ENCODE data around the gene CD1B. TPM values are rescaled to one million over a fixed set of nuclear protein-coding genes. Genes with fewer than 3 reads are reported as not detected.
"Not testable (repeated sequence)": the region's sequence is repeated elsewhere in the genome, so short reads cannot be mapped to it uniquely, and the experiment has no call there.

Gene CD1B
- total RNA-seq, 2 experiments from 2014 or later = not detected

DNA sequence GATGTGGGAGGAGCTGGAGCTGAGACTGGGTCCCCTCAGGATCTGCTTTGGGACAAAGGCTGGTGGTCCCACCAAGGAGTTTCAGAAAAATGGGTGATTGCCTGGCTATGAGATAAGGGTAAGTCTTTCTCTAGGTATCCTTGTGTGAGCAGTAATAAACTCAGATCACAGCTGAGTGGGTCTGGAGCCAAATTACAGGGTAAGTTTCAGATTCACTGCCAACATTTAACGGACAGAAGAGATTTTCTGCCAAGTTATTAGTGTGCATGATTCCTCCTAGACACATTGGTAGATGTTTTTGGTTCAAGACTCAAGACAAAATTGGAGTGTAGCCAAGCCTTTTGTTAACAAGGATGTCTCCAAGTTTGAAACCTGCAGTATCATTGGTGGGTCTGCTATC, 7.5 kb downstream of the CD1B start:
- CTCF ChIA-PET = no interaction called here
- H3K27ac Mint-ChIP-seq = no peak overlapping the region
- no peak for DNase-seq
- no peak overlapping the region for H3K4me3 Mint-ChIP-seq
- ATAC-seq = no peak
- peaks cover 3% of the 10 kb centered on the region for H3K9me3 Mint-ChIP-seq (ENCODE audit: insufficient read depth)
- POLR2A ChIA-PET = no interaction called here
- H3K36me3 Mint-ChIP-seq (ENCODE audit: low read depth) = no peaks in the 10 kb centered on the region
- H3K27me3 Mint-ChIP-seq (ENCODE audit: low read depth) = no peaks in the 10 kb centered on the region
- H3K4me1 Mint-ChIP-seq (ENCODE audit: low read depth) = no peaks in the 10 kb centered on the region

DNA sequence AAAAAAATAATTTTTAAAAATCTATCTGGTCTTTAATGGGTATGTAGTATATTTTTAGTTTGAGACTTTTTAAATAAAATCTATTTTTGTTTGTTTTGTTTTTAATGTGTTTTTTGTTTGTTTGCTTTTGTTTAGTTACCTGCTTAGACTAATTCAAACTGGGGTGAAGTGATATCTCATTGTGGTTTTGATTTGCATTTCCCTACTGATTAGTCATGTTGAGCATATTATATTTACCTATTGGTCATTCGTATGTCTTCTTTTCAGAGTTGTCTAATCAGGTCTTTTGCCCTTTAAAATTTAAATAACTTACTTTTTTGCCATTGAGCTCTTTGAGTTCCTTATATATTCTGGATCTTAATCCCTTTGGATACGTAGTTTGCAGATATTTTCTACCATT, 20.3 kb downstream of the CD1B start:
- ChIA-PET POLR2A (no interaction called here), CTCF (no interaction called here)
- Mint-ChIP-seq H3K27me3 (ENCODE audit: low read depth) (peaks cover 7% of the 10 kb centered on the region), H3K9me3 (ENCODE audit: insufficient read depth) (peaks cover 12% of the 10 kb centered on the region), H3K27ac (no peak overlapping the region), H3K4me3 (no peak overlapping the region), H3K4me1 (ENCODE audit: low read depth) (no peaks in the 10 kb centered on the region), H3K36me3 (ENCODE audit: low read depth) (no peaks in the 10 kb centered on the region)
- ATAC-seq = no peak
- DNase-seq = no peak

DNA sequence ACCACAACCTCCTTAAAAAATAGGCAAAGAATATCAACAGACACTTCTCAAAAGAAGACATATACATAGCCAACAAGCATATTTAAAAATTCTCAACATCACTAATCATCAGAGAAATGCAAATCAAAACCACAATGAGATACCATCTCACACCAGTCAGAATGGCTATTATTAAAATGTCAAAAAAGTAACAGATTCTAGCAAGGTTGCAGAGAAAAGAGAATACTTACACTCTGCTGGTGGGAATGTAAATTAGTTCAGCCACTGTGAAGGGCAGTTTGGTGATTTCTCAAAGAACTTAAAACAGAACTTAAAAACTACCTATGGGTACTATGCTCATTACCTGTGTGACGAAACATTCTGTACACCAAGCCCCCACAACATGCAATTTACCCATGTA, 20.7 kb downstream of the CD1B start:
- Mint-ChIP-seq H3K27ac (no peak overlapping the region), H3K36me3 (ENCODE audit: low read depth) (no peaks in the 10 kb centered on the region), H3K4me3 (no peak overlapping the region), H3K4me1 (ENCODE audit: low read depth) (no peaks in the 10 kb centered on the region), H3K27me3 (ENCODE audit: low read depth) (peaks cover 7% of the 10 kb centered on the region), H3K9me3 (ENCODE audit: insufficient read depth) (peaks cover 12% of the 10 kb centered on the region)
- no peak for ATAC-seq
- ChIA-PET POLR2A (no interaction called here), CTCF (no interaction called here)
- DNase-seq = no peak

DNA sequence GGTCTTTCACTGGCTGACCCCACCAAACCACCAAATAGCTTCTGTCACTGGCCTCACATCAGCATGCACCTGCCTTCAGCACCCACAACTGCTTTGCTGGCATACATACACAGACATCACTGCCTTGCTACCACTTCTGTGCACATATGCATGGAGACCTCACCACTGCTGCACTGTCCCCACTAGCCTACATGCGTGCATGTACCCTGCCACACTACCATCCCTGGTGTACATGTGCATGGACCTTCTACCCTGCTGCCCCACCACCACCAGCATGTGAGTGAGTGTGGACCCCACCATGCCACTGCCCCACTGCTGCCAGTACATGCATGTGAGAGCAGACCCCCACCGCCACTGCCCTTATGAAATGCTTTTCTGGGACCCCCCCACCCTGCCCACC, 35.5 kb downstream of the CD1B start:
- Mint-ChIP-seq H3K4me1 (ENCODE audit: low read depth) (no peaks in the 10 kb centered on the region), H3K9me3 (ENCODE audit: insufficient read depth) (peaks cover 5% of the 10 kb centered on the region), H3K4me3 (no peak overlapping the region), H3K27ac (no peak overlapping the region), H3K27me3 (ENCODE audit: low read depth) (peaks cover 3% of the 10 kb centered on the region), H3K36me3 (ENCODE audit: low read depth) (no peaks in the 10 kb centered on the region)
- CTCF ChIA-PET = no interaction called here
- DNase-seq (no peak), ATAC-seq (no peak)
- POLR2A ChIA-PET = no interaction called here

DNA sequence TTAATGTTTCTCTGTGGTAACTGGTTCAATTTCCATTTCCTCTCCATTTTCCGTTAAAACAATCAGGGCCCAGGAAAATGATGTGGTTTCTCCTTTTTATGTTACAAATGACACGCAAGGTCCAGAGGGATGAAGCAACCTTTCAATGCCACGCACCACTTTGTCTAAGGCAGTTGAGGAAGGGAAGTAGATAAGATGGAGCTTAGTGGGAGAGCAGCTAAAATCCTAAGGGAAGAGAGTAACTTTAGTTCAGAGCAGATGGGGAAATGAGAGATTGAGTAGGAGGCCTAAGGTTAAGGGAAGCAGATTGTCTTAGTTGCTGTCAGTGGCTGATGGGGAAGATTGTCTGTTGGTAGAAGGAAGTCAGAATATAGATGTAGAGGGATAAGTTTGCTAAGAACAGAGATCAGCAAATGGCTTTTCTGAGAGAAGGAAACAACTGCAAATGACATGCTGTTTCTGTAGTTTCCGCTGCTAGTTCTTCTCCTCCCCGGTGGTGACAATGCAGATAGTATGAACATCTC, 40.9 kb downstream of the CD1B start:
- ChIA-PET CTCF (no interaction called here), POLR2A (no interaction called here)
- DNase-seq = no peak
- H3K27me3 Mint-ChIP-seq (ENCODE audit: low read depth) = peaks cover 5% of the 10 kb centered on the region
- no peak overlapping the region for H3K4me3 Mint-ChIP-seq
- no peaks in the 10 kb centered on the region for H3K9me3 Mint-ChIP-seq (ENCODE audit: insufficient read depth)
- H3K27ac Mint-ChIP-seq = no peak overlapping the region
- no peak for ATAC-seq
- H3K4me1 Mint-ChIP-seq (ENCODE audit: low read depth) = peaks cover 16% of the 10 kb centered on the region
- H3K36me3 Mint-ChIP-seq (ENCODE audit: low read depth) = no peaks in the 10 kb centered on the region

DNA sequence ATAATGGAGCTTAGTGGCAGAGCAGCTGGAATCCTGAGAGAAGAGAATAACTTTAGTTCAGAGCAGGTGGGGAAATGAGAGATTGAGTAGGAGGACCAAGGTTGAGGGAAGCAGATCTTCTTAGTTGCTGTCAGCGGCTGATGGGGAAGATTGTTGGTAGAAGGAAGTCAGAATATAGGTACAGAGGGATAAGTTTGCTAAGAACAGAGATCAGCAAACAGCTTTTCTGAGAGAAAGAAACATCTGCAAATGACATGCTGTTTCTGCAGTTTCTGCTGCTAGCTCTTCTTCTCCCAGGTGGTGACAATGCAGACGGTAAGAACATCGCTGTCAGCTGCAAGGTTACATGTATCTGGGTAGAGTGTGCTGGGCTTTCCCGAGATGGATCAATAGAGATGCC, 41.5 kb downstream of the CD1B start, which contains the start of gene CD1C:
CD1C (plus strand) TSS at position 113 of the 400 bp plus-strand sequence; CDS start at position 255, 142 bp downstream.
- H3K4me1 Mint-ChIP-seq (ENCODE audit: low read depth) = peaks cover 19% of the 10 kb centered on the region
- H3K4me3 Mint-ChIP-seq = no peak within 1 kb of the TSS
- DNase-seq (no peak), ATAC-seq (no peak)
- no peaks in the 10 kb centered on the region for H3K9me3 Mint-ChIP-seq (ENCODE audit: insufficient read depth)
- no peaks in the 10 kb centered on the region for H3K36me3 Mint-ChIP-seq (ENCODE audit: low read depth)
- H3K27ac Mint-ChIP-seq = no peak within 1 kb of the TSS
- ChIA-PET CTCF (no interaction called here), POLR2A (no interaction called here)
- peaks cover 5% of the 10 kb centered on the region for H3K27me3 Mint-ChIP-seq (ENCODE audit: low read depth)

DNA sequence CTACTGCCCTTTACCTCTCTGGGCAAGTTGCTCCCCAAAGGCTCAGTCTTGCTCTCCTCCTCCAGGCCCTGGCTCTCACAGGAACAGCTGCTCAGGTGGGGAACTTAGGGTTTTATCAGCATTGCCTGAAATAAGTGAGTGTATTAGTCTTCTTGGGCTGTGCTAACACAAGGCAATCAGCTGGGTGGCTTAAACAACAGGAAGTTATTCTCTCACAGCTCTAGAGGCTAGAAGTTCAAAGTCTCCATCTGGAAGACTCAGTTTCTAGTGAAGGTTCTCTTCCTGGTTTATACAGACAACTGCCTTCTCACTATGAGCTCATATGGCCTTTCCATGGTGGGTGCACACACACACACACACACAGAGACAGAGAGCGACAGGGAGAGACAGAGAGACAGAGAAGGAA, 44.4 kb downstream of the CD1B start:
- Mint-ChIP-seq H3K36me3 (ENCODE audit: low read depth) (no peaks in the 10 kb centered on the region), H3K27me3 (ENCODE audit: low read depth) (peaks cover 12% of the 10 kb centered on the region), H3K27ac (no peak overlapping the region), H3K9me3 (ENCODE audit: insufficient read depth) (no peaks in the 10 kb centered on the region), H3K4me3 (no peak overlapping the region), H3K4me1 (ENCODE audit: low read depth) (peaks cover 25% of the 10 kb centered on the region)
- ChIA-PET POLR2A (no interaction called here), CTCF (no interaction called here)
- no peak for ATAC-seq
- no peak for DNase-seq

DNA sequence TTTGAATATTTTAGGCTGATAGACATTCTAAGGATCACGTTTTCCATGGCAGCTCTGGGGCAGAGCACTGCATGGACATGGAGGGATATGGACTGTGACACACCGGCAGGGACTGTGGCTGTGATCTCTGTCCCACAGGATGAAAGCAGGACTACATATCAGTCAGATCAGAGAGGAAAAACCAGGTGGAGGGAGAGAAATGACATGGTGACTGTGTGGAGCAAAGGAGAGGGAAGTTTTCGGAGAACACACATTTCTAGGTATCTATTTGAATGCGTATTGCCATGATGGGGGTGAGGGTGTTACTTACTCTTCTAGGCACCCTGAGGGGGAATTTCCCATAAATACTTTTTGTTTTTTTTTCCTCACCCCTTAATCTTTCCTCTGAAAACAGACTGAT, 44.8 kb downstream of the CD1B start:
- H3K4me1 Mint-ChIP-seq (ENCODE audit: low read depth) = peaks cover 25% of the 10 kb centered on the region
- H3K9me3 Mint-ChIP-seq (ENCODE audit: insufficient read depth) = no peaks in the 10 kb centered on the region
- CTCF ChIA-PET = no interaction called here
- no peak for DNase-seq
- H3K36me3 Mint-ChIP-seq (ENCODE audit: low read depth) = no peaks in the 10 kb centered on the region
- H3K27ac Mint-ChIP-seq = peak overlapping the region; percentile 19
- POLR2A ChIA-PET = no interaction called here
- ATAC-seq = no peak
- H3K27me3 Mint-ChIP-seq (ENCODE audit: low read depth) = peaks cover 13% of the 10 kb centered on the region
- H3K4me3 Mint-ChIP-seq = no peak overlapping the region

DNA sequence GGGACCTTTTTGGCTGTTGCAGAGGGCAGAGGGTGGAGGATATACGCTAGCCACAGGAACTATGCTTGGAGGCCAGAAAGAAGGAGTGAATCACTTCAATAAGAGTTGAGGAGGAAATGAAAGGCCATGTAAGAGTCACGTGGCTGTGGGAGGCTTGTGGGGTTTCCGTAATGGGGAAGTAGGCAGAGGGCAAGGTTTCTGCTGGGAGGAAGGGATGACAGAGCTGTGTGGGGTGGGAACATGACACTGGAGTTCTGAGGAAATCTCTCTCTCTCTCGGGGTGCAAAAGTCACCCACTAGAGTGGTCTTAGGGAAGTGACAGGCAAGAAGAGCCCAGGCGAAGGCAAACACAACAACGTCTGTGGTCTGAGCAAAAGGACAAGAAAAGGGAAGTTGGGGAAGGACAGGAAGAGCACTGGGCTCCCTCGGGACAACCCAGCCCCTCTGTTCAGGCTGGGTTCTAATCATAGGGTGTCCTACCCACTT, 45.5 kb downstream of the CD1B start:
- ChIA-PET CTCF (interaction anchor here (0.7 kb wide), 1 partner anchor 40 kb away, joined by 3 read pairs; no protein-coding TSS in a partner anchor), POLR2A (no interaction called here)
- ATAC-seq (peak; percentile 57), DNase-seq (peak; percentile 40)
- H3K27ac Mint-ChIP-seq = peak overlapping the region; percentile 72
- peaks cover 4% of the 10 kb centered on the region for H3K9me3 Mint-ChIP-seq (ENCODE audit: insufficient read depth)
- H3K36me3 Mint-ChIP-seq (ENCODE audit: low read depth) = no peaks in the 10 kb centered on the region
- H3K4me1 Mint-ChIP-seq (ENCODE audit: low read depth) = peaks cover 25% of the 10 kb centered on the region
- peak overlapping the region; percentile 33 for H3K4me3 Mint-ChIP-seq
- H3K27me3 Mint-ChIP-seq (ENCODE audit: low read depth) = peaks cover 14% of the 10 kb centered on the region

DNA sequence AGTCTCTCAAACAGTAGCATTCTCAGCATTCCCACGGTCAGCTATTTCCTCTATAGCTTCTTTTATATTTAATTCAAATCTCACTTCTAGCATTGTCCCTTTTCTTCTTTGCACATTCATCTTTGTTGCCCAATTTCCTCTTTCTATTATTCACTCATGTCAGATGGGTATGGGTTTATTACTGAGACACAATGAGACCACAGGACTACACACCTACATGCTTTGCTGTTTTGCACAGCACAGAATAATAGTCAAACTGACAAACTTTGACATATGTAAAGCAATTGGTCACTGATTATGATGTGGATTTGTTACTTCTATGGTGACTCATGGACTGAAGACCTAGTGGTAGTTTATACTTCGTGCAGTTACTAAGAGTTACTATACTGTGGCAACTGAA, 47.4 kb downstream of the CD1B start:
- ATAC-seq (no peak), DNase-seq (no peak)
- Mint-ChIP-seq H3K36me3 (ENCODE audit: low read depth) (no peaks in the 10 kb centered on the region), H3K27ac (no peak overlapping the region), H3K4me1 (ENCODE audit: low read depth) (peaks cover 25% of the 10 kb centered on the region), H3K4me3 (no peak overlapping the region), H3K9me3 (ENCODE audit: insufficient read depth) (peaks cover 4% of the 10 kb centered on the region), H3K27me3 (ENCODE audit: low read depth) (peaks cover 14% of the 10 kb centered on the region)
- CTCF ChIA-PET = no interaction called here
- POLR2A ChIA-PET = interaction anchor here (0.7 kb wide), 1 partner anchor 9 kb away, joined by 4 read pairs; no protein-coding TSS in a partner anchor

DNA sequence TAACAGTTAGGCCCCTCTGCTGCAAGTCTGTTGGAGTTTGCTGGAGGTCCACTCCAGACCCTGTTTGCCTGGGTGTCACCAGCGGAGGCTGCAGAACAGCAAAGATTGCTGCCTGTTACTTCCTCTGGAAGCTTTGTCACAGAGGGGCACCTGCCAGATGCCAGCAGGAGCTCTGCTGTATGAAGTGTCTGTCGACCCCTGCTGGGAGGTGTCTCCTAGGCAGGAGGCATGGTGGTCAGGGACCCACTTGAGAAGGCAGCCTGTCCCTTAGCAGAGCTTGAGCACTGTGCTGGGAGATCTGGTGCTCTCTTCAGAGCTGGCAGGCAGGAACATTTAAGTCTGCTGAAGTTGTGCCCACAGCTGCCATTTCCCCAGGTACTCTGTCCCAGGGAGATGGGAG, 48.9 kb downstream of the CD1B start:
- ATAC-seq; H3K27ac Mint-ChIP-seq; H3K36me3 Mint-ChIP-seq (ENCODE audit: low read depth); H3K4me3 Mint-ChIP-seq; POLR2A ChIA-PET; DNase-seq; CTCF ChIA-PET; H3K9me3 Mint-ChIP-seq (ENCODE audit: insufficient read depth): not testable (repeated sequence)
- Mint-ChIP-seq H3K27me3 (ENCODE audit: low read depth) (peaks cover 10% of the 10 kb centered on the region), H3K4me1 (ENCODE audit: low read depth) (peaks cover 25% of the 10 kb centered on the region)
